ENCODE data around the gene CMSS1.

CMSS1 gene

DNA sequence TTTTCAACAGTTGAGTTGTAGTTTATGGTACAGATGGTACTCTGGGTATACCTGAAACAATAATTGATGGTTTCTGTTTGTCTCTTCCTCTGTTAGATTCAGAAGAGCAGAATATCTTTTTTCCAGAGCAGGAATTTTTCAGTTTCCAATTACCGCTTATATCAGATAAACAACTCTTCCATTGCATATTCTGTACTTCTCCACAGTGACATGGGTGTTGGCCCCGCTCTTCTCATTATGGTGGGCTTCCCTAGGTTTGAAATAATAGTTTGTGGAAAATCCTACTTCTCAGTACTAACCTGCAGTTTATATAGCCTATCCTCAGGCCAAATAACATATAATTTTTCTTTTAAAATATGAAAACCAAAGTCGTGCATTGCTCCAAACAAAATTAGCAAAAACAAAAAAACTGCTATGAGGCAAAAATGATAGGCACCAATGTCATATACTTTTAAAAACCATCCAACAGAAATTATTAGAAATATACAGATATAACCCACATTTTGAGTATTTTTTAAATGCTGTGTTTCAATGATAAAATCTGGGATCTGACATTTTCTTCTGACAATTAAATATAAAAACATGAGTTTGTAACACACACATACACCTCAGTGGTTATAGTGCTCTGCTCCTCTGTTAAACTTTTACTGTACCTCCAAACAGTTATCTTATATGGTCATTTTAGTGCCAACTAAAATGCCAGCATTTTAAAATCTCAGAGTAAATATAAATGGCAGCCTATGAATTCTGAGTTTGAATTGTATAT lies 56.8 kb downstream of the CMSS1 start:
- H3K27ac ChIP-seq: no peak overlapping the region
- TF ChIP-seq, protein P1, sequence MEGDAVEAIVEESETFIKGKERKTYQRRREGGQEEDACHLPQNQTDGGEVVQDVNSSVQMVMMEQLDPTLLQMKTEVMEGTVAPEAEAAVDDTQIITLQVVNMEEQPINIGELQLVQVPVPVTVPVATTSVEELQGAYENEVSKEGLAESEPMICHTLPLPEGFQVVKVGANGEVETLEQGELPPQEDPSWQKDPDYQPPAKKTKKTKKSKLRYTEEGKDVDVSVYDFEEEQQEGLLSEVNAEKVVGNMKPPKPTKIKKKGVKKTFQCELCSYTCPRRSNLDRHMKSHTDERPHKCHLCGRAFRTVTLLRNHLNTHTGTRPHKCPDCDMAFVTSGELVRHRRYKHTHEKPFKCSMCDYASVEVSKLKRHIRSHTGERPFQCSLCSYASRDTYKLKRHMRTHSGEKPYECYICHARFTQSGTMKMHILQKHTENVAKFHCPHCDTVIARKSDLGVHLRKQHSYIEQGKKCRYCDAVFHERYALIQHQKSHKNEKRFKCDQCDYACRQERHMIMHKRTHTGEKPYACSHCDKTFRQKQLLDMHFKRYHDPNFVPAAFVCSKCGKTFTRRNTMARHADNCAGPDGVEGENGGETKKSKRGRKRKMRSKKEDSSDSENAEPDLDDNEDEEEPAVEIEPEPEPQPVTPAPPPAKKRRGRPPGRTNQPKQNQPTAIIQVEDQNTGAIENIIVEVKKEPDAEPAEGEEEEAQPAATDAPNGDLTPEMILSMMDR (conservative IDR thresholded peaks at IDR 0.05): no peak

DNA sequence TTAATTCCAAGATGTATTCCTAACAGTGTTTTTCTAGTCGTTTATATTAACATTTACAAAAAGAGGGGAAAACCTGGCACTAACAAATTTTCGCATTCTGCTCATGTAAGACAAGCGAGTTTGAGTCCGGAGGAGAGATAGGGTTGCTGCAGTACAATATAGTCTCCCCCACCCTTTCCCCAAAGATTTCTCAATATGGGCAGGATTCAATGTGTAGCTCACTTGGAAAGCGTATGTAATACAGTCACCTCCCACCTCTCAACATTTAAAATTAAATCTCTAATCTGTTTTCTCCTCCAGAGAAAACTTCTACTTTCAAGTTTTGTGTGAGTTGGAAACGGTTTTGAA lies 57.9 kb downstream of the CMSS1 start:
- H3K27ac ChIP-seq: no peak overlapping the region
- TF ChIP-seq, protein P1 (conservative IDR thresholded peaks at IDR 0.05): no peak

DNA sequence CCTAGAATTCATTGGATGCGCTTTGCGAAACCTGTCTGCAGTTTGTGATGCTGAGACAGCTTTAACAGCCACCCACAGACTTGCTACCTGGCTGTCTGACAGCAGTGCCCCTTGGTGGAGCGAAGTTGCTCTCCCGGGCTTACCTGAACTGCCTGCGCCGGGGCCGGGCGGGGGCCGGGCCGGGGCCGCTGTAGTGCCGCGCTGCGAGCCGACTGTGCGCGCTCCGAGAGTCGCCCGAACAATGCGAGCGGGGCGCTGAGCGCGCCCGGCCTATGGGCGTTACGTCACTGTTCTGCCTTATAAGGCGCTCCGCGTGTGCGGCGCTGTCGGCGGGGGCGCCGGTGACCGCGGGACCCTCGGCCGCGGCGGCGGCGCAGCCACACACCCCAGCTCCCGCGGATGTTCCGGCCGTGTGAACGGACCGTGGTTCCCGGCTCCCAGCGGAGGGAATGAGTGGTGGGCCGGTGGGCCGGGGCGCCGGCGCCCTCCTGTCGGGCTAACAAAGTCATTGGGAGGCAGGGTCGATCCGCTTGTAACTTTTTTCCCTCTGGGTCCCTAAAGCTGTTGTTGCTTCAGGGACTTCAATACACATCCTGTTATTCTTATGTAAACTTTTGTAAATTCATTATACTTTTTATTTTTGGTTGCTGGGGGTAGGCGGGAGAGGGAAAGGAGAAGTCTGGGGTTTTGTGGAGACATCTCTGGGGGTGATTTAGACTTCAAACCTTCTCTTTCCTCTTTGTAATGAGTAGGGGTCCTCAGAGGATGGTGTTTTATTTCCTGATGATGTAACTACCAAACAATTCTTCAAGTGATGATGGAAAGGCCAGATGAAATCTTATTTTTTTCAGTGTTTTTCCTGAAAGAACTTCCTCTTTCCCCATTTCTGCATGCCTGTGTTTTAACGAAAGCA lies 58.5 kb downstream of the CMSS1 start:
- TF ChIP-seq, protein P1 (conservative IDR thresholded peaks at IDR 0.05): no peak
- H3K27ac ChIP-seq: no peak overlapping the region

DNA sequence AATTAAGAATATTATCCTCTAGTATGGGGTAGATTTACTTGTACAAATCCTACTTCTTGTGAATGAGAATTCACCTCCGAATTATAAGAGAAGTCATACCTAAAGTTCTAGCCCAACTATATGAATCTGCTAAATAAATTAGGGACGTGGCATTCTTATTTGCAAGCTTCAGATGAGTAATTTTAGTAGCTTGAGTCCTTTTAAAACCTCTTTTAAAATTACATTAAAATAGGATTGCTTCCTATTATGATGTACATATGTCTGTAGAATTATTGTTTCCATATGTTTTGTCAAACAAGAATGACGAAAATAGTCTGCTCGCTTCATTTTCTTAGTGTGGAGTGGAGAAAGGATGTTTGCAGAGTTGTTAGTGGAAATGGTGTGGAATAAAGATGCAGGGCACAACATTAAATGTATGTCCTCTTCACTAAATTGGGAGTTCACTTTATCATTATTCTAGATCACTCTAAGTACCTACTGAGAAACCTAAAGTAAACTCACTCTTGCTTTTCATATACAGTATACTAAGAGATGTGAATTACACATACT lies 59.4 kb downstream of the CMSS1 start:
- no peak overlapping the region for H3K27ac ChIP-seq
- TF ChIP-seq, protein P1 (conservative IDR thresholded peaks at IDR 0.05): no peak

DNA sequence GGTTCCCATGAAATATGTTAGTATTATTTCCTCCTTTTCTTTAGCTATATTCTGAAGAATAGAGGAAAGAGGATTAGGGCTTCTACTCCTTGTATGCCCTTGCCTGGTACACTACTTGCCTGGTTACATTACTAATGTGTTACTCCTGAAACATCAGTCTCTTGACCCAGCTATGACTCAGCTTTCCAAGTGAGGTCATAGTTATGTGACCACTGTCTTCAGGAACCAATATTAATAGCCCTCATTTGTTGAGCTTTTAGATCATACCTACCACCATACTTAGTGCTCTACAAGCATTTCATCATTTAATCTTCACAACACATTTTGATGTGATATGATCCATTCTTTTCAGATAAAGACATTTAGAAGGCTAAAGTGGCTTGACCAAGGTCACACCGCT lies 60.3 kb downstream of the CMSS1 start:
- no peak overlapping the region for H3K27ac ChIP-seq
- TF ChIP-seq, protein P1 (conservative IDR thresholded peaks at IDR 0.05): no peak

DNA sequence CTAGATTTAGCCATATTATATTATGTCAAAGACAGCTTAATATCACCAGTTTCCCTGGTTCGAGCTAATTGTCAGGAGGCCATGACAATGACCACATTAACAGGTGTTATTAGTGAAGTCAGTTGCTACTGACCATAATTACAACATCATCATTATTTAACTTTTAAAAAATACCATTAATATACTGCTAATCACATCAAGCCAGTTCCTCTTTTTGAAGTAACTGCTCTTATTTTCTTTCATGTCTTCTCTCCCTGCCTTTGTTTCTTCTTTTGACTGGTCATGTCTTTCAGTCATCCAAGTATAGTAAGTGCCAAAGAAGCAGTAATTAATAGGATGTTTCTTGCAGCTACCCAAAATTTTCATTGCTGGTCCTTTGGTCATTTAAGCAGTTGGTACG lies 61.6 kb downstream of the CMSS1 start:
- no peak overlapping the region for H3K27ac ChIP-seq
- TF ChIP-seq, protein P1 (conservative IDR thresholded peaks at IDR 0.05): no peak

DNA sequence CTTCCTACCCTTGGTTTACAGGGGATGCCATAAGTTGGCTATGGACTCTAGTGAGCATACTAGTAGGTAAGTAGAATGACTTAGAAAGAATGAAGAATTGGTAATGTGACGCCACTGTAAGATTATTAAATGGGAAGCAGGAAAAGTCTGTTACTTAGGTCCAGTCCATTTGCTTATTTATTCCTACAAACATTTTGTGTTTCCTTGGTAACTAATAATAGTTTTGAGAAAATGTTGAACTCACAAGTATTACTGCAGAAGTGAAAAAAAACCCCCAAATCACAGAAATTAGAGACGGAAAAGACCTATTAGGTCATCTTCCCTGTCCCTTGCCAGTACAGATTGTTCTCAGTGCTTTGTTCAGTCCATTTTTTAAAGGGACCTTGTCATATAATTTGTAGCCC lies 63.5 kb downstream of the CMSS1 start:
- TF ChIP-seq, protein P1 (conservative IDR thresholded peaks at IDR 0.05): no peak
- H3K27ac ChIP-seq: no peak overlapping the region
